Fibroblast of the aortic adventitia (primary cell): ENCODE measurements around the gene MICALL2. TPM values are rescaled to one million over a fixed set of nuclear protein-coding genes. Genes with fewer than 3 reads are reported as not detected.

Experiments
- DNase-seq: peaks from one replicate; pipeline ENCODE4 v3.0.0-alpha.2; 2010; ENCODE audit warnings: low read depth
- H3K4me3 ChIP-seq: 2 replicates; pipeline ENCODE4 v1.5.1; 2011; ENCODE audit warnings: low read depth, mild to moderate bottlenecking, control low read depth, low read length, moderate library complexity
- total RNA-seq: library from RNA; depleted of rRNA; stranded (reverse); fragments of >200 nt; gene quantifications from 2 replicates; pipeline ENCODE4 v1.2.3, GENCODE V29; 2012; ENCODE audit warnings: low replicate concordance
- TF ChIP-seq, protein P1 (sequence below): IDR thresholded peaks from 2 replicates; pipeline ENCODE4 v1.5.1; 2011; ENCODE audit warnings: mild to moderate bottlenecking, low read length, control low read depth, inconsistent platforms; ENCODE audit not compliant: insufficient read depth

The MICALL2 gene
- total RNA-seq, 1 donor, result 21.5 TPM

- H3K4me3 ChIP-seq, result no peak overlapping the region
- DNase-seq, result no peak
- TF ChIP-seq, protein P1, sequence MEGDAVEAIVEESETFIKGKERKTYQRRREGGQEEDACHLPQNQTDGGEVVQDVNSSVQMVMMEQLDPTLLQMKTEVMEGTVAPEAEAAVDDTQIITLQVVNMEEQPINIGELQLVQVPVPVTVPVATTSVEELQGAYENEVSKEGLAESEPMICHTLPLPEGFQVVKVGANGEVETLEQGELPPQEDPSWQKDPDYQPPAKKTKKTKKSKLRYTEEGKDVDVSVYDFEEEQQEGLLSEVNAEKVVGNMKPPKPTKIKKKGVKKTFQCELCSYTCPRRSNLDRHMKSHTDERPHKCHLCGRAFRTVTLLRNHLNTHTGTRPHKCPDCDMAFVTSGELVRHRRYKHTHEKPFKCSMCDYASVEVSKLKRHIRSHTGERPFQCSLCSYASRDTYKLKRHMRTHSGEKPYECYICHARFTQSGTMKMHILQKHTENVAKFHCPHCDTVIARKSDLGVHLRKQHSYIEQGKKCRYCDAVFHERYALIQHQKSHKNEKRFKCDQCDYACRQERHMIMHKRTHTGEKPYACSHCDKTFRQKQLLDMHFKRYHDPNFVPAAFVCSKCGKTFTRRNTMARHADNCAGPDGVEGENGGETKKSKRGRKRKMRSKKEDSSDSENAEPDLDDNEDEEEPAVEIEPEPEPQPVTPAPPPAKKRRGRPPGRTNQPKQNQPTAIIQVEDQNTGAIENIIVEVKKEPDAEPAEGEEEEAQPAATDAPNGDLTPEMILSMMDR, result no peak
Observed at GRCh38 chr7:1492640-1493039, 33.4 kb upstream of the MICALL2 start.

DNA sequence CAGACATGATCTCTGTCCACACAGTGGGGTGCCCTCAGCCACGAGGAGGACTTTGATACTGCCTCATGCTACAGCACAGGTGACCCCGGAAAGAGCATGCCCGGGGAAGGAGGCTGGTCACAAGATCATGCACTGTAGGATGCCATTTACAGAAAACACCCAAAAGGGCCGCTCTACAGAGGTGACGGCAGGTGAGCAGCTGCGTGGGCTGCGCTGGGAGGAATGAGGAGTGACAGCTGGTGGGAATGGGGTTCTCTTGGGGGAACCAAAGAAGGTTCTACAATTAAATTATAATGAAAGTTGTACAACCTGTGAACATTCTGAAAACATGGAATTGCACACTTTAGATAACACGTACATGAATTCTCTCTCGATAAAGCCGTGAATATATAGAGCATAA is 33.0 kb upstream of the MICALL2 start:
- DNase-seq, result no peak
- no peak overlapping the region for H3K4me3 ChIP-seq
- TF ChIP-seq, protein P1, result no peak

DNA sequence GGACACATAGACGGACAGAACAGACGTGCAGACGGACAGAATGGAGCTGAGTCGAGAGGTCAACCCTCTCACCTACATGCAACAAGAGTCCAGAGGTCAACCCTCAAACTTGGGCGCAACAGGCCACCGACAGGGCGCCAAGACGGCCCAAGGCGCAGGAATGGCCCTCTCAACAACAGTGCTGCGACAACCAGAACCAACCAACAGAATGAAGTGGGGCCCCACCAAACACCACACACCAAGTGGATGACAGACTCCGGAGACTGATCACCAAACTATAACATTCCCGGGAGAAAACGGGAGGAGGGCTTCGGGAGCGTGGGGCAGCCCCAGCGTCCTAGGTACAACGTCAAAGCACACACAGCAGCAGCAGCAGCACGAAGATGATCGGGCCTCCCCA is 31.6 kb upstream of the MICALL2 start:
- no peak for DNase-seq
- TF ChIP-seq, protein P1, result no peak
- no peak overlapping the region for H3K4me3 ChIP-seq

- TF ChIP-seq, protein P1, result no peak
- no peak for DNase-seq
- no peak overlapping the region for H3K4me3 ChIP-seq
Observed at GRCh38 chr7:1489336-1489735, 30.1 kb upstream of the MICALL2 start.

- H3K4me3 ChIP-seq, result no peak overlapping the region
- TF ChIP-seq, protein P1, result no peak
- DNase-seq, result no peak
Observed at GRCh38 chr7:1488016-1488415, 28.7 kb upstream of the MICALL2 start.

GRCh38 chr7:1487466-1487865 is 28.2 kb upstream of the MICALL2 start:
- no peak for DNase-seq
- H3K4me3 ChIP-seq, result no peak overlapping the region
- TF ChIP-seq, protein P1, result no peak

GRCh38 chr7:1486571-1486970 is 27.3 kb upstream of the MICALL2 start:
- TF ChIP-seq, protein P1, result no peak
- no peak overlapping the region for H3K4me3 ChIP-seq
- DNase-seq, result no peak
